B cell (primary cell): ENCODE data around the gene PSKH1. TPM values are rescaled to one million over a fixed set of nuclear protein-coding genes. Genes with fewer than 3 reads are reported as not detected.

Experiments used
- ATAC-seq: fragments of 200-7000 bp; cut with Tn5 transposase; one replicate; pipeline ENCODE4 v1.10.0; 2021; ENCODE audit warnings: low read depth, mild to moderate bottlenecking, moderate number of reproducible peaks, moderate library complexity
- CTCF ChIA-PET: fragments of 350-600 bp; sonication (Branson Sonifier 250); formaldehyde crosslinking; loops from one replicate; lab custom pipeline; 2021; ENCODE audit warnings: antibody characterized with exemption, inconsistent platforms; lab: Charles Lee
- POLR2A ChIA-PET: fragments of 350-600 bp; sonication (Branson Sonifier 250); formaldehyde crosslinking; loops from one replicate; lab custom pipeline; 2021; ENCODE audit warnings: antibody characterized with exemption; lab: Charles Lee
- DNase-seq: peaks from one replicate; pipeline ENCODE4 v3.0.0; 2013
- H2AFZ ChIP-seq: 2 replicates; pipeline ENCODE4 v1.6.1; 2012; ENCODE audit warnings: mild to moderate bottlenecking, low read depth, low read length; ENCODE audit not compliant: insufficient read depth, poor library complexity, severe bottlenecking
- H3K27ac ChIP-seq, 2 donors: 1 replicate in 1 of 2; 2 replicates in 1 of 2; pipeline ENCODE4 v1.5.1; 2012 to 2013; ENCODE audit warnings: low read length in 2 of 2, mild to moderate bottlenecking in 2 of 2, moderate library complexity in 1 of 2
- H3K27me3 ChIP-seq, 4 experiments: fragments of 200-600 bp in 1 of 4; sonication (generic) in 1 of 4; replicated peaks in 1 of 4; 1 replicate in 2 of 4; 2 replicates in 2 of 4; pipeline versions ENCODE4 v1.6.1 to v1.7.0; 2013 to 2016; ENCODE audit warnings: low read length in 3 of 4, mild to moderate bottlenecking in 2 of 4, mixed read lengths in 1 of 4, moderate library complexity in 1 of 4; ENCODE audit not compliant: insufficient read depth in 4 of 4, control insufficient read depth in 3 of 4; ENCODE audit errors: control extremely low read depth in 1 of 4
- H3K36me3 ChIP-seq, 2 experiments: replicated peaks in 1 of 2; 1 replicate in 1 of 2; 2 replicates in 1 of 2; pipeline versions ENCODE4 v1.6.1 to v1.7.1; 2013; ENCODE audit warnings: low read length in 1 of 2; ENCODE audit not compliant: insufficient read depth in 2 of 2, control insufficient read depth in 1 of 2; ENCODE audit errors: control extremely low read depth in 1 of 2, extremely low read depth in 1 of 2
- H3K4me1 ChIP-seq, 2 donors: fragments of 200-600 bp in 1 of 2; sonication (generic) in 1 of 2; 1 replicate in 1 of 2; 2 replicates in 1 of 2; pipeline versions ENCODE4 v1.5.1 to v1.6.1; 2013 to 2017; ENCODE audit warnings: low read length in 2 of 2; ENCODE audit not compliant: control insufficient read depth in 2 of 2, insufficient read depth in 2 of 2
- H3K4me2 ChIP-seq: replicated peaks from 2 replicates; pipeline ENCODE3; 2012; ENCODE audit warnings: mild to moderate bottlenecking, low read depth, low read length; ENCODE audit not compliant: poor library complexity, severe bottlenecking
- H3K4me3 ChIP-seq, 5 experiments: fragments of 200-600 bp in 1 of 5; sonication (generic) in 1 of 5; 1 replicate in 3 of 5; 2 replicates in 2 of 5; pipeline versions ENCODE4 v1.5.1 to v1.7.0; 2011 to 2016; ENCODE audit warnings: low read length in 4 of 5, mild to moderate bottlenecking in 4 of 5, low read depth in 2 of 5, control low read depth in 1 of 5, moderate library complexity in 1 of 5; ENCODE audit not compliant: insufficient read depth in 1 of 5; ENCODE audit errors: control extremely low read depth in 1 of 5, extremely low read depth in 1 of 5
- H3K79me2 ChIP-seq: fragments of 200-600 bp; sonication (generic); one replicate; pipeline ENCODE4 v1.6.0; 2016; ENCODE audit warnings: low read length; ENCODE audit not compliant: control insufficient read depth, insufficient read depth
- H3K9ac ChIP-seq: fragments of 200-600 bp; sonication (generic); 2 replicates; pipeline ENCODE4 v1.6.1; 2017; ENCODE audit warnings: mild to moderate bottlenecking, low read length, moderate library complexity
- H3K9me3 ChIP-seq, 3 donors: one replicate each; pipeline versions ENCODE4 v1.6.1 to v1.7.1; 2013; ENCODE audit warnings: low read length in 2 of 3; ENCODE audit not compliant: control insufficient read depth in 2 of 3, insufficient read depth in 1 of 3; ENCODE audit errors: control extremely low read depth in 1 of 3
- H4K20me1 ChIP-seq: 2 replicates; pipeline ENCODE4 v1.6.0; 2012; ENCODE audit warnings: mild to moderate bottlenecking, low read length; ENCODE audit not compliant: insufficient read depth, control insufficient read depth, poor library complexity, severe bottlenecking
- H3K27ac Mint-ChIP-seq: one replicate; pipeline ENCODE4 v1.8.0; 2021; ENCODE audit warnings: mixed read lengths
- H3K27me3 Mint-ChIP-seq: one replicate; pipeline ENCODE4 v1.8.0; 2021; ENCODE audit warnings: mixed read lengths
- H3K4me1 Mint-ChIP-seq: one replicate; pipeline ENCODE4 v1.8.0; 2021; ENCODE audit warnings: mixed read lengths
- H3K4me3 Mint-ChIP-seq: one replicate; pipeline ENCODE4 v1.8.0; 2021; ENCODE audit warnings: mixed read lengths
- H3K9me3 Mint-ChIP-seq: one replicate; pipeline ENCODE4 v1.8.0; 2022; ENCODE audit warnings: mixed read lengths; ENCODE audit not compliant: insufficient read depth
- CTCF ChIP-seq: fragments of 200-600 bp; IDR thresholded peaks from one replicate; pipeline ENCODE4 v1.8.0; 2022; ENCODE audit warnings: antibody characterized with exemption, mild to moderate bottlenecking
- EZH2 ChIP-seq: IDR thresholded peaks from 2 replicates; pipeline ENCODE4 v1.6.1; 2012; ENCODE audit warnings: borderline replicate concordance, low read depth, mild to moderate bottlenecking, moderate library complexity, low read length; ENCODE audit not compliant: insufficient read depth, poor library complexity, severe bottlenecking
- WGBS: methylation state at CpG from one replicate; pipeline ENCODE4 v1.1.5; 2013; ENCODE audit warnings: missing lambda C conversion rate; ENCODE audit not compliant: insufficient coverage; 5-methylcytosine and 5-hydroxymethylcytosine counted together
- intact Hi-C: fragments of 100-400 bp; cut with micrococcal nuclease; formaldehyde crosslinking; loops from one replicate; pipeline ENCODE4 v1.10.0; 2022
- polyA plus RNA-seq: library from polyadenylated mRNA; depleted of rRNA; stranded (reverse); fragments of >200 nt; gene quantifications from 2 replicates; pipeline ENCODE4 v1.2.3, GENCODE V29; 2012
- total RNA-seq, 2 donors: library from RNA; stranded (reverse); fragments of 120-200 nt in 1 of 2; gene quantifications; 1 replicate in 1 of 2; 2 replicates in 1 of 2; pipeline versions ENCODE4 v1.2.3 to v1.2.4, GENCODE V29; 2013 to 2022

PSKH1 gene
- total and polyA plus RNA-seq, 2 donors (not counting 1 experiment from before 2014, with no cell fraction given): 20.1 to 29.1 TPM

GRCh38 chr16:67927131-67927941 is 34.3 kb downstream of the PSKH1 start:
- no peak for DNase-seq

More at GRCh38 chr16:67927131-67927941, 34.3 kb downstream of the PSKH1 start:
- ChIA-PET POLR2A (no interaction called here), CTCF (interaction anchor here (0.7 to 3.3 kb wide), 4 partner anchors 12 to 257 kb away, joined by 4 to 17 read pairs (median 8); no protein-coding TSS in a partner anchor)
- no peaks in the 10 kb centered on the region for H3K9me3 ChIP-seq
- no peak for TF ChIP-seq CTCF
- TF ChIP-seq EZH2: no peak
- peaks cover 41% of the 10 kb centered on the region for H3K79me2 ChIP-seq
- Mint-ChIP-seq H3K4me1 (peaks cover 26% of the 10 kb centered on the region), H3K27ac (no peak overlapping the region), H3K9me3 (no peaks in the 10 kb centered on the region), H3K4me3 (no peak overlapping the region), H3K27me3 (no peaks in the 10 kb centered on the region)
- no peak overlapping the region for H3K9ac ChIP-seq
- no peak overlapping the region for H2AFZ ChIP-seq
- H3K27me3 ChIP-seq: no peaks in the 10 kb centered on the region
- intact Hi-C loops: no loop called here
- H3K4me1 ChIP-seq: peaks cover 9 to 27% of the 10 kb centered on the region in 2 donors
- H3K36me3 ChIP-seq: peaks cover 0 to 51% of the 10 kb centered on the region in 2 experiments
- H3K4me2 ChIP-seq: no peak overlapping the region
- peaks cover 42% of the 10 kb centered on the region for H4K20me1 ChIP-seq
- 95% methylated on average over 21 of the region's 22 CpGs for WGBS
- peak overlapping the region in 1 of 2 donors; percentile 21 for H3K27ac ChIP-seq
- H3K4me3 ChIP-seq: no peak overlapping the region
- no peak for ATAC-seq
